Mesendoderm (in vitro differentiated cells): ENCODE measurements around the gene ZNF831.

Experiments
- DNase-seq: peaks from one replicate; pipeline ENCODE4 v3.0.0; 2013
- H2AK5ac ChIP-seq: 2 replicates; pipeline ENCODE4 v1.6.1; 2013; ENCODE audit warnings: low read length, inconsistent platforms
- H2BK120ac ChIP-seq: 2 replicates; pipeline ENCODE4 v1.6.1; 2013; ENCODE audit warnings: low read depth, mild to moderate bottlenecking, low read length, moderate library complexity, mixed read lengths
- H2BK15ac ChIP-seq: replicated peaks from 2 replicates; pipeline ENCODE4 v1.6.1; 2013; ENCODE audit warnings: low read depth, mild to moderate bottlenecking, moderate library complexity
- H2BK5ac ChIP-seq: 2 replicates; pipeline ENCODE4 v1.6.1; 2013; ENCODE audit warnings: low read length, inconsistent platforms
- H3K18ac ChIP-seq: 2 replicates; pipeline ENCODE4 v1.6.1; 2013; ENCODE audit warnings: mild to moderate bottlenecking, low read length, mixed read lengths
- H3K23ac ChIP-seq: one replicate; pipeline ENCODE4 v1.6.1; 2013; ENCODE audit warnings: low read length
- H3K27ac ChIP-seq: 2 replicates; pipeline ENCODE4 v1.5.1; 2013; ENCODE audit warnings: low read depth, mild to moderate bottlenecking, inconsistent platforms, low read length, moderate library complexity
- H3K27me3 ChIP-seq: 2 replicates; pipeline ENCODE4 v1.6.1; 2013; ENCODE audit warnings: low read length, control low read depth, mild to moderate bottlenecking, inconsistent platforms; ENCODE audit not compliant: insufficient read depth, poor library complexity
- H3K36me3 ChIP-seq: 2 replicates; pipeline ENCODE4 v1.6.1; 2013; ENCODE audit warnings: low read length, inconsistent platforms; ENCODE audit not compliant: control insufficient read depth, insufficient read depth
- H3K4ac ChIP-seq: one replicate; pipeline ENCODE4 v1.6.1; 2013; ENCODE audit warnings: low read depth, mild to moderate bottlenecking, low read length, moderate library complexity
- H3K4me1 ChIP-seq: 2 replicates; pipeline ENCODE4 v1.6.1; 2013; ENCODE audit warnings: low read depth, low read length, inconsistent platforms; ENCODE audit not compliant: control insufficient read depth
- H3K4me2 ChIP-seq: 2 replicates; pipeline ENCODE4 v1.6.1; 2013; ENCODE audit warnings: low read length
- H3K4me3 ChIP-seq: 2 replicates; pipeline ENCODE4 v1.5.1; 2013; ENCODE audit warnings: mild to moderate bottlenecking, low read length
- H3K56ac ChIP-seq: one replicate; pipeline ENCODE4 v1.6.1; 2013; ENCODE audit warnings: low read length
- H3K79me1 ChIP-seq: 2 replicates; pipeline ENCODE4 v1.6.1; 2013; ENCODE audit warnings: low read length, inconsistent platforms
- H3K79me2 ChIP-seq: 2 replicates; pipeline ENCODE4 v1.6.1; 2013; ENCODE audit warnings: mild to moderate bottlenecking, low read length; ENCODE audit not compliant: control insufficient read depth, insufficient read depth
- H3K9ac ChIP-seq: 2 replicates; pipeline ENCODE4 v1.6.1; 2013; ENCODE audit warnings: low read length, inconsistent platforms
- H4K5ac ChIP-seq: one replicate; pipeline ENCODE4 v1.6.1; 2013; ENCODE audit warnings: low read length
- H4K8ac ChIP-seq: one replicate; pipeline ENCODE4 v1.6.1; 2013; ENCODE audit warnings: low read depth, mild to moderate bottlenecking, control low read depth, low read length, moderate library complexity
- WGBS: extraction: QIAGEN DNeasy Blood & Tissue Kit; methylation state at CpG from one replicate; pipeline ENCODE4 v1.1.7; 2013; ENCODE audit warnings: low lambda C conversion rate, missing lambda C conversion rate; ENCODE audit not compliant: insufficient coverage; ENCODE audit errors: extremely low coverage; 5-methylcytosine and 5-hydroxymethylcytosine counted together

The ZNF831 gene

GRCh38 chr20:59125332-59125731 is 38.3 kb upstream of the ZNF831 start:
- Histone ChIP-seq H2BK120ac (no peak overlapping the region), H4K8ac (no peak overlapping the region), H4K5ac (no peak overlapping the region), H2BK15ac (no peak overlapping the region), H3K4me3 (no peak overlapping the region), H3K79me2 (no peaks in the 10 kb centered on the region), H3K23ac (no peak overlapping the region), H3K9ac (no peak overlapping the region), H2BK5ac (no peak overlapping the region), H3K27me3 (no peaks in the 10 kb centered on the region), H3K4me1 (no peaks in the 10 kb centered on the region), H2AK5ac (no peak overlapping the region), H3K4me2 (no peak overlapping the region), H3K4ac (no peak overlapping the region), H3K56ac (no peak overlapping the region), H3K18ac (no peak overlapping the region), H3K27ac (no peak overlapping the region), H3K36me3 (no peaks in the 10 kb centered on the region), H3K79me1 (no peaks in the 10 kb centered on the region)
- no CpG with 5 or more reads among the region's 7 CpGs for WGBS
- DNase-seq, result no peak

GRCh38 chr20:59125836-59126235 is 37.8 kb upstream of the ZNF831 start:
- no peak overlapping the region for H3K56ac ChIP-seq
- H3K79me1 ChIP-seq, result no peaks in the 10 kb centered on the region
- no peak overlapping the region for H3K23ac ChIP-seq
- no peak overlapping the region for H2AK5ac ChIP-seq
- no peaks in the 10 kb centered on the region for H3K79me2 ChIP-seq
- H3K4me3 ChIP-seq, result no peak overlapping the region
- H3K27ac ChIP-seq, result no peak overlapping the region
- H4K8ac ChIP-seq, result no peak overlapping the region
- DNase-seq, result no peak
- H3K4ac ChIP-seq, result no peak overlapping the region
- H3K9ac ChIP-seq, result no peak overlapping the region
- H2BK15ac ChIP-seq, result no peak overlapping the region
- no peak overlapping the region for H4K5ac ChIP-seq
- H2BK5ac ChIP-seq, result no peak overlapping the region
- no peak overlapping the region for H3K18ac ChIP-seq
- no peaks in the 10 kb centered on the region for H3K27me3 ChIP-seq
- whole genome bisulfite sequencing, result no CpG with 5 or more reads among the region's 7 CpGs
- H2BK120ac ChIP-seq, result no peak overlapping the region
- no peak overlapping the region for H3K4me2 ChIP-seq
- H3K4me1 ChIP-seq, result no peaks in the 10 kb centered on the region
- H3K36me3 ChIP-seq, result no peaks in the 10 kb centered on the region

GRCh38 chr20:59127839-59128238 is 35.8 kb upstream of the ZNF831 start:
- no peak overlapping the region for H3K27ac ChIP-seq
- H3K56ac ChIP-seq, result no peak overlapping the region
- H3K18ac ChIP-seq, result no peak overlapping the region
- no peak overlapping the region for H2AK5ac ChIP-seq
- no peak overlapping the region for H2BK15ac ChIP-seq
- H3K4me3 ChIP-seq, result no peak overlapping the region
- no peak overlapping the region for H3K23ac ChIP-seq
- no peaks in the 10 kb centered on the region for H3K27me3 ChIP-seq
- DNase-seq, result no peak
- no peaks in the 10 kb centered on the region for H3K79me2 ChIP-seq
- no peak overlapping the region for H2BK5ac ChIP-seq
- no CpG with 5 or more reads among the region's 6 CpGs for WGBS
- H4K5ac ChIP-seq, result no peak overlapping the region
- H4K8ac ChIP-seq, result no peak overlapping the region
- no peaks in the 10 kb centered on the region for H3K36me3 ChIP-seq
- H3K4me2 ChIP-seq, result no peak overlapping the region
- no peaks in the 10 kb centered on the region for H3K79me1 ChIP-seq
- no peak overlapping the region for H3K9ac ChIP-seq
- H3K4ac ChIP-seq, result no peak overlapping the region
- H3K4me1 ChIP-seq, result no peaks in the 10 kb centered on the region
- no peak overlapping the region for H2BK120ac ChIP-seq

- no peaks in the 10 kb centered on the region for H3K4me1 ChIP-seq
- H2BK15ac ChIP-seq, result no peak overlapping the region
- no peak overlapping the region for H3K4ac ChIP-seq
- no peak overlapping the region for H3K56ac ChIP-seq
- H3K23ac ChIP-seq, result no peak overlapping the region
- no peak overlapping the region for H2BK5ac ChIP-seq
- no peak overlapping the region for H3K9ac ChIP-seq
- no peak for DNase-seq
- H2BK120ac ChIP-seq, result no peak overlapping the region
- H3K79me2 ChIP-seq, result no peaks in the 10 kb centered on the region
- H3K27me3 ChIP-seq, result no peaks in the 10 kb centered on the region
- H4K5ac ChIP-seq, result no peak overlapping the region
- whole genome bisulfite sequencing, result no CpG with 5 or more reads among the region's 6 CpGs
- H3K4me2 ChIP-seq, result no peak overlapping the region
- no peaks in the 10 kb centered on the region for H3K36me3 ChIP-seq
- no peak overlapping the region for H3K4me3 ChIP-seq
- H4K8ac ChIP-seq, result no peak overlapping the region
- H3K79me1 ChIP-seq, result no peaks in the 10 kb centered on the region
- no peak overlapping the region for H3K18ac ChIP-seq
- no peak overlapping the region for H2AK5ac ChIP-seq
- no peak overlapping the region for H3K27ac ChIP-seq
Observed at GRCh38 chr20:59131551-59132285, 31.9 kb upstream of the ZNF831 start.

GRCh38 chr20:59134182-59134581 is 29.4 kb upstream of the ZNF831 start:
- Histone ChIP-seq H4K8ac (no peak overlapping the region), H2BK5ac (no peak overlapping the region), H3K36me3 (no peaks in the 10 kb centered on the region), H3K4ac (no peak overlapping the region), H3K18ac (no peak overlapping the region), H2BK120ac (no peak overlapping the region), H3K23ac (no peak overlapping the region), H3K4me1 (no peaks in the 10 kb centered on the region), H2AK5ac (no peak overlapping the region), H3K79me2 (no peaks in the 10 kb centered on the region), H3K4me3 (no peak overlapping the region), H3K79me1 (no peaks in the 10 kb centered on the region), H3K4me2 (no peak overlapping the region), H4K5ac (no peak overlapping the region), H3K27ac (no peak overlapping the region), H3K9ac (no peak overlapping the region), H3K27me3 (no peaks in the 10 kb centered on the region), H2BK15ac (no peak overlapping the region), H3K56ac (no peak overlapping the region)
- no peak for DNase-seq
- no CpG with 5 or more reads among the region's 5 CpGs for WGBS

- WGBS, result no CpG with 5 or more reads among the region's 3 CpGs
- Histone ChIP-seq H2BK120ac (no peak overlapping the region), H3K4me1 (no peaks in the 10 kb centered on the region), H4K5ac (no peak overlapping the region), H4K8ac (no peak overlapping the region), H3K27ac (no peak overlapping the region), H2BK15ac (no peak overlapping the region), H3K23ac (no peak overlapping the region), H3K79me2 (no peaks in the 10 kb centered on the region), H3K27me3 (no peaks in the 10 kb centered on the region), H2AK5ac (no peak overlapping the region), H3K4me3 (no peak overlapping the region), H3K56ac (no peak overlapping the region), H3K4ac (no peak overlapping the region), H2BK5ac (no peak overlapping the region), H3K4me2 (no peak overlapping the region), H3K18ac (no peak overlapping the region), H3K36me3 (no peaks in the 10 kb centered on the region), H3K9ac (no peak overlapping the region), H3K79me1 (no peaks in the 10 kb centered on the region)
- no peak for DNase-seq
Observed at GRCh38 chr20:59135093-59135492, 28.5 kb upstream of the ZNF831 start.
